Neural cell (in vitro differentiated cells): ENCODE data around the gene RMRP.

ENCODE experiments used
- EP300 ChIP-seq: fragments of 450-650 bp; conservative IDR thresholded peaks from 2 replicates; pipeline ENCODE4 v1.6.1; 2014; ENCODE audit warnings: antibody characterized with exemption, mild to moderate bottlenecking, moderate library complexity; ENCODE audit not compliant: poor library complexity, severe bottlenecking
- EZH2 ChIP-seq: fragments of 200-600, 300-800 bp; shearing (Covaris generic), sonication (generic); IDR thresholded peaks from 2 replicates; pipeline ENCODE4 v1.6.1; 2014; ENCODE audit warnings: antibody characterized with exemption, low read length, borderline replicate concordance, mild to moderate bottlenecking; ENCODE audit not compliant: insufficient read depth, poor library complexity, severe bottlenecking
- POLR2AphosphoS5 ChIP-seq: IDR thresholded peaks from 2 replicates; pipeline ENCODE4 v1.6.1; 2012
- SMC3 ChIP-seq: fragments of 450-650 bp; conservative IDR thresholded peaks from 2 replicates; pipeline ENCODE4 v1.6.1; 2014; ENCODE audit warnings: antibody characterized with exemption, mild to moderate bottlenecking, moderate library complexity; ENCODE audit not compliant: poor library complexity
- TF ChIP-seq, protein P1 (sequence below): fragments of 450-650 bp; IDR thresholded peaks from 2 replicates; pipeline ENCODE4 v1.5.1; 2014; ENCODE audit warnings: antibody characterized with exemption, mild to moderate bottlenecking, moderate library complexity; ENCODE audit not compliant: poor library complexity, severe bottlenecking
- TF ChIP-seq, protein P2 (sequence below): IDR thresholded peaks from 2 replicates; pipeline ENCODE4 v1.6.1; 2012; ENCODE audit warnings: borderline replicate concordance

DNA sequence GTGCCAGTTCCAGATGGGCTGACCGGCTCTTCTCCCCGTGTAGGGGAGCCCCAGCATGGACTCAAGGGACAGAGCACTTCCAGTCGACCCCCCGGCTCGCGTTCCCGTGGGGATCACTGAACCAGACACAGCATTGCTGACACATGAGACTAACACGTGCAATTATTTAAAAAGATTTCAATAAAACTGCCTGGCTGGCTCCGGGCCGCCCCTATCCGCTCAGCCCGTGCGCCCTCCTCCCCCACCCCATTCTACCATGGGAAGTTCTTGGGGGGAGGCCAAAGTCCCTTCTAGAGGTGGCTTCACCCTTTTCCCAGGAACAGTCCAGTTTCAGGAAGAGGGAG lies 48.0 kb downstream of the RMRP start:
- TF ChIP-seq, protein P1, sequence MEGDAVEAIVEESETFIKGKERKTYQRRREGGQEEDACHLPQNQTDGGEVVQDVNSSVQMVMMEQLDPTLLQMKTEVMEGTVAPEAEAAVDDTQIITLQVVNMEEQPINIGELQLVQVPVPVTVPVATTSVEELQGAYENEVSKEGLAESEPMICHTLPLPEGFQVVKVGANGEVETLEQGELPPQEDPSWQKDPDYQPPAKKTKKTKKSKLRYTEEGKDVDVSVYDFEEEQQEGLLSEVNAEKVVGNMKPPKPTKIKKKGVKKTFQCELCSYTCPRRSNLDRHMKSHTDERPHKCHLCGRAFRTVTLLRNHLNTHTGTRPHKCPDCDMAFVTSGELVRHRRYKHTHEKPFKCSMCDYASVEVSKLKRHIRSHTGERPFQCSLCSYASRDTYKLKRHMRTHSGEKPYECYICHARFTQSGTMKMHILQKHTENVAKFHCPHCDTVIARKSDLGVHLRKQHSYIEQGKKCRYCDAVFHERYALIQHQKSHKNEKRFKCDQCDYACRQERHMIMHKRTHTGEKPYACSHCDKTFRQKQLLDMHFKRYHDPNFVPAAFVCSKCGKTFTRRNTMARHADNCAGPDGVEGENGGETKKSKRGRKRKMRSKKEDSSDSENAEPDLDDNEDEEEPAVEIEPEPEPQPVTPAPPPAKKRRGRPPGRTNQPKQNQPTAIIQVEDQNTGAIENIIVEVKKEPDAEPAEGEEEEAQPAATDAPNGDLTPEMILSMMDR: no peak
- no peak for TF ChIP-seq SMC3
- TF ChIP-seq POLR2AphosphoS5: no peak
- TF ChIP-seq EP300: no peak
- no peak for TF ChIP-seq EZH2
- TF ChIP-seq, protein P2, sequence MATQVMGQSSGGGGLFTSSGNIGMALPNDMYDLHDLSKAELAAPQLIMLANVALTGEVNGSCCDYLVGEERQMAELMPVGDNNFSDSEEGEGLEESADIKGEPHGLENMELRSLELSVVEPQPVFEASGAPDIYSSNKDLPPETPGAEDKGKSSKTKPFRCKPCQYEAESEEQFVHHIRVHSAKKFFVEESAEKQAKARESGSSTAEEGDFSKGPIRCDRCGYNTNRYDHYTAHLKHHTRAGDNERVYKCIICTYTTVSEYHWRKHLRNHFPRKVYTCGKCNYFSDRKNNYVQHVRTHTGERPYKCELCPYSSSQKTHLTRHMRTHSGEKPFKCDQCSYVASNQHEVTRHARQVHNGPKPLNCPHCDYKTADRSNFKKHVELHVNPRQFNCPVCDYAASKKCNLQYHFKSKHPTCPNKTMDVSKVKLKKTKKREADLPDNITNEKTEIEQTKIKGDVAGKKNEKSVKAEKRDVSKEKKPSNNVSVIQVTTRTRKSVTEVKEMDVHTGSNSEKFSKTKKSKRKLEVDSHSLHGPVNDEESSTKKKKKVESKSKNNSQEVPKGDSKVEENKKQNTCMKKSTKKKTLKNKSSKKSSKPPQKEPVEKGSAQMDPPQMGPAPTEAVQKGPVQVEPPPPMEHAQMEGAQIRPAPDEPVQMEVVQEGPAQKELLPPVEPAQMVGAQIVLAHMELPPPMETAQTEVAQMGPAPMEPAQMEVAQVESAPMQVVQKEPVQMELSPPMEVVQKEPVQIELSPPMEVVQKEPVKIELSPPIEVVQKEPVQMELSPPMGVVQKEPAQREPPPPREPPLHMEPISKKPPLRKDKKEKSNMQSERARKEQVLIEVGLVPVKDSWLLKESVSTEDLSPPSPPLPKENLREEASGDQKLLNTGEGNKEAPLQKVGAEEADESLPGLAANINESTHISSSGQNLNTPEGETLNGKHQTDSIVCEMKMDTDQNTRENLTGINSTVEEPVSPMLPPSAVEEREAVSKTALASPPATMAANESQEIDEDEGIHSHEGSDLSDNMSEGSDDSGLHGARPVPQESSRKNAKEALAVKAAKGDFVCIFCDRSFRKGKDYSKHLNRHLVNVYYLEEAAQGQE: no peak
